Measurements from ENCODE around the gene RNF103. TPM values are rescaled to one million over a fixed set of nuclear protein-coding genes. Genes with fewer than 3 reads are reported as not detected.
A peak's percentile ranks its signal among the peaks of the same experiment; 100 is the strongest.
"Not testable (repeated sequence)": the region's sequence is repeated elsewhere in the genome, so short reads cannot be mapped to it uniquely, and the experiment has no call there.

RNF103 gene
- total RNA-seq, 2 donors from 2014 or later = 16.2 to 44.4 TPM

DNA sequence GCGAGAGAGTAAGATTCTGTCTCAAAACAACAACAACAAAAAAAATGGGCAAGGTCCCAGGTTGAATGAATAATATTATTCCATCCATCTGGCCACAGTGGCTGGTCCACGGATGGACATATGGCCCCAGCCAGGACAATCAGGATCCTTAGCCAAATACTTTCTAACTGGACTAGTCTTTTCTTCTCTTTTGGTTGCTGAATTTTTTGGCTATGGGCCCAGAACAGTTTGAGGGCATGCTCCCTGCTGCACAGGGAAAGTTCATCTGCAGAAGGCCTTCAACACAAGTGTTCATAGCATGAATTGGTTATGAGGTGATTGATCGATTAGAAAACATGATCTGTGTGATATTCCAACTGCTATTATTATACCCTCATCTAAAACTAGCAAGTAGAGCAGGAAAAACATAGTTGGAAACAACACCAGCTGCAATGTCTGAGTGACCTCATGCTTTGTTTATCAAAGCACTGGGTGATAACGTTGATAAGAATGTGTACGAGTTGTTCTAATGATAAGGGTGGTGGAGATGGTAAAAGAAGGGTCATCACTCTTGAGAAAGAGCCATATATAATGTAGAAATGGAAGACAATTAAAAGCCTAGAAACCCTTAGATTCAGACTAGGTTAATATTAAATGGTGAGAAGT is 47.8 kb upstream of the RNF103 start:
- H3K27ac ChIP-seq = peak overlapping the region; percentile 11 to 69 (median 65)
- H3K27me3 ChIP-seq = no peaks in the 10 kb centered on the region
- peak in 1 of 3 donors; percentile 13 for TF ChIP-seq POLR2A (IDR thresholded peaks at IDR 0.05)
- TF ChIP-seq, protein P1, sequence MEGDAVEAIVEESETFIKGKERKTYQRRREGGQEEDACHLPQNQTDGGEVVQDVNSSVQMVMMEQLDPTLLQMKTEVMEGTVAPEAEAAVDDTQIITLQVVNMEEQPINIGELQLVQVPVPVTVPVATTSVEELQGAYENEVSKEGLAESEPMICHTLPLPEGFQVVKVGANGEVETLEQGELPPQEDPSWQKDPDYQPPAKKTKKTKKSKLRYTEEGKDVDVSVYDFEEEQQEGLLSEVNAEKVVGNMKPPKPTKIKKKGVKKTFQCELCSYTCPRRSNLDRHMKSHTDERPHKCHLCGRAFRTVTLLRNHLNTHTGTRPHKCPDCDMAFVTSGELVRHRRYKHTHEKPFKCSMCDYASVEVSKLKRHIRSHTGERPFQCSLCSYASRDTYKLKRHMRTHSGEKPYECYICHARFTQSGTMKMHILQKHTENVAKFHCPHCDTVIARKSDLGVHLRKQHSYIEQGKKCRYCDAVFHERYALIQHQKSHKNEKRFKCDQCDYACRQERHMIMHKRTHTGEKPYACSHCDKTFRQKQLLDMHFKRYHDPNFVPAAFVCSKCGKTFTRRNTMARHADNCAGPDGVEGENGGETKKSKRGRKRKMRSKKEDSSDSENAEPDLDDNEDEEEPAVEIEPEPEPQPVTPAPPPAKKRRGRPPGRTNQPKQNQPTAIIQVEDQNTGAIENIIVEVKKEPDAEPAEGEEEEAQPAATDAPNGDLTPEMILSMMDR (IDR thresholded peaks at IDR 0.05) = no peak
- 30 to 32% methylated on average over 5 of the region's 5 CpGs for WGBS, 2 donors
- intact Hi-C loops (cut with DNase I) = no loop called here
- H3K36me3 ChIP-seq (replicated peaks in 1 of 2; ENCODE audit: insufficient read depth in 1 of 2, low read depth in 2 of 2) = no peaks in the 10 kb centered on the region
- peak; percentile 84 for ATAC-seq
- no peak overlapping the region for H3K4me3 ChIP-seq
- DNase-seq = peak; percentile 34 to 40 (median 37)
- peaks cover 27% of the 10 kb centered on the region for H3K4me1 ChIP-seq
- H3K9me3 ChIP-seq = no peaks in the 10 kb centered on the region

DNA sequence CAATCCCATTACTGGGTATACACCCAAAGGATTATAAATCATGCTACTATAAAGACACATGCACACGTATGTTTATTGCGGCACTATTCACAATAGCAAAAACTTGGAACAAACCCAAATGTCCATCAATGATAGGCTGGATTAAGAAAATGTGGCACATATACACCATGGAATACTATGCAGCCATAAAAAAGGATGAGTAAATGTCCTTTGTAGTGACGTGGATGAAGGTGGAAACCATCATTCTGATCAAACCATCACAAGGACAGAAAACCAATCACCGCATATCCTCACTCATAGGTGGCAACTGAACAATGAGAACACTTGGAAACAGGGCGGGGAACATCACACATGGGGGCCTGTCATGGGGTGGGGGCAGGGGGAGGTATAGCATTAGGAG is 45.7 kb upstream of the RNF103 start:
- H3K27ac ChIP-seq; H3K36me3 ChIP-seq (replicated peaks in 1 of 2; ENCODE audit: insufficient read depth in 1 of 2, low read depth in 2 of 2); DNase-seq; H3K9me3 ChIP-seq; H3K4me3 ChIP-seq; intact Hi-C loops (cut with DNase I); H3K27me3 ChIP-seq; ATAC-seq: not testable (repeated sequence)
- H3K4me1 ChIP-seq = peaks cover 21% of the 10 kb centered on the region
- WGBS, 2 donors = 86 to 88% methylated on average over 5 of the region's 5 CpGs

DNA sequence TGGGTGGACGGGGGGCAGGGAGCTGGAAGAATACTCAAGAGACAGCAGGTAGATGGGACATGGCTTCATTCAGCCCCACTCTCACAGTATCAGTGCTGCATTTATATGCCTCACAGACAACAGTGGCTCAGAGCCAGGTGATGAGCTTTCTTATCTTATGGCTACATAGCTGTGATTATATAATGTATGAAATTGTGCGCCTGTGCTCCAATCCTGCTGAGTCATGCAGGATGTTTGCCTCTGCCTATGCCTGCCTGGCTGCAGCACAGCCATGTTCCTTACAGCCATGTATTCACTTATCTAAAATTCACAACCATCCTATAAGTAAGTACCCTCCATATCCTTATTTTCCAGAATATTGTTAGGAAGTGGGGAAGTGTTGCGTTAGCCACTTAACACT is 37.7 kb upstream of the RNF103 start:
- ATAC-seq (no peak), DNase-seq (no peak)
- TF ChIP-seq, protein P1 (IDR thresholded peaks at IDR 0.05) = no peak
- TF ChIP-seq POLR2A (IDR thresholded peaks at IDR 0.05) = no peak
- Histone ChIP-seq H3K27ac (no peak overlapping the region), H3K4me3 (no peak overlapping the region), H3K4me1 (no peaks in the 10 kb centered on the region), H3K36me3 (replicated peaks in 1 of 2; ENCODE audit: insufficient read depth in 1 of 2, low read depth in 2 of 2) (no peaks in the 10 kb centered on the region), H3K27me3 (no peaks in the 10 kb centered on the region), H3K9me3 (no peaks in the 10 kb centered on the region)
- intact Hi-C loops (cut with DNase I) = no loop called here
- 91 to 94% methylated on average over 3 of the region's 3 CpGs for WGBS, 2 donors

DNA sequence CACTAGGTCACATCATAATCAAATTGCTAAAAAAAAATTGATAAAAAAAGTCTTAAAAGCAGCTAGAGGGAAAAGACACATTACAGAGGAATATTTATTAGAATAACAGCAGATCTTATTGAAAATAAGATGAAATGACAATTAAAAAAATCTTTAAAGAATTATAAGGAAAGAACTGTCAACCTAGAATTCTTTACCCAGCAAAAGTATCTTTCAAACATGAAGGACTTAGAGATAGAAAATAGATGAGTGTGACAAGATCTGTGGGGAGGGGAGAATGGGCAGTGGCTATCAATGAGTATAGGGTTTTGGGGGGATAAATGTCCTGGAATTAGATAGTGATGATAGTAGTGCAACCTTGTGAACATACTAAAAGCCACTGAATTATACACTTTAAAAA is 26.5 kb upstream of the RNF103 start:
- TF ChIP-seq, protein P1 (IDR thresholded peaks at IDR 0.05) = no peak
- TF ChIP-seq POLR2A (IDR thresholded peaks at IDR 0.05) = no peak

DNA sequence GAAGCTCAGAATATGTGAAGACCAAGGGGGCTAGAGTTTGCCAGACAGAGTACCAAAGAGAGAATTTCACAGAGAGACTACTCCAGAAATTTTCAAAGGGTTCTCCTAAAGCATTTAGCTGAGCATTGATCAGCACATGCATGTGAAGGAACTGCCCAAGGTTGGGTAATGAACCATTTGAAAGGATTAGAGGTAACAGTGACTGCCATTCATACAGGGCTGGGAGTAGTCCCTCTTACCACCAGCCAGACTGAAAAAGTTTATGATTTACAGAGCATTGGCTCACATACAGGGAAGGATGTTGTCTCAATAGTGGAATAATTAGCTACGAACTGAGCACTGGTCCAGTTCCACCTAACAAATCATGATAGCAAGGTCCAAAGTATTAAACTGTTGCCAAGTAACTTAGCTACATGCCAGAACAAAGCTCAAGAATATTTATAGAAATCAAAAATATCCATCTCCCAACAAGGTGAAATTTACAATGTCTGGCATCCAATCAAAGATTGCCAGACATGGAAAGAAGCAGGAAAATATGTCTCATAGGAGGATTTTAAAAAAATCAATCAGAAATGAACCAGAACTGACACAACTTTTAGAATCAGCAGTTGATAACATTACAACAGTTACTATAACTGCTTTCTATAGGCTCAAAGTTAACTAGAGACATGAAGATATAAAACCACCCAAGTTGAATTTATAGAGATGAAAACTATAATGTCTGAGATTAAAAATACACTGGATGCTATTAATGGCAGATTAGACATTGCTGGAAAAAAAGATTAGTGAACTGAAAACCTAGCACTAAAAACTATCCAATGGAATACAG is 25.7 kb upstream of the RNF103 start:
- WGBS, 2 donors = 24 to 28% methylated on average over 1 of the region's 1 CpG
- TF ChIP-seq, protein P1 (IDR thresholded peaks at IDR 0.05) = no peak
- TF ChIP-seq POLR2A (IDR thresholded peaks at IDR 0.05) = no peak
- peak; percentile 99 for ATAC-seq
- intact Hi-C loops (cut with DNase I) = no loop called here
- no peaks in the 10 kb centered on the region for H3K27me3 ChIP-seq
- H3K27ac ChIP-seq = peak overlapping the region in 3 of 4 donors; percentile 11 to 73 (median 46)
- DNase-seq = peak in 3 of 4 donors; percentile 35 to 59 (median 43)
- H3K4me1 ChIP-seq = peaks cover 13% of the 10 kb centered on the region
- no peaks in the 10 kb centered on the region for H3K9me3 ChIP-seq
- no peak overlapping the region for H3K4me3 ChIP-seq
- no peaks in the 10 kb centered on the region for H3K36me3 ChIP-seq (replicated peaks in 1 of 2; ENCODE audit: insufficient read depth in 1 of 2, low read depth in 2 of 2)

More for the DNA sequence above, 26.5 kb upstream of the RNF103 start:
- Histone ChIP-seq H3K4me3 (no peak overlapping the region), H3K27ac (peak overlapping the region in 1 of 4 donors; percentile 73), H3K36me3 (replicated peaks in 1 of 2; ENCODE audit: insufficient read depth in 1 of 2, low read depth in 2 of 2) (no peaks in the 10 kb centered on the region), H3K27me3 (no peaks in the 10 kb centered on the region), H3K4me1 (peaks cover 13% of the 10 kb centered on the region), H3K9me3 (no peaks in the 10 kb centered on the region)
- DNase-seq (no peak), ATAC-seq (no peak)
- intact Hi-C loops (cut with DNase I) = no loop called here

Data from body of pancreas (tissue), 4 donors.